ENCODE results near the gene HPSE2. TPM values are rescaled to one million over a fixed set of nuclear protein-coding genes. Genes with fewer than 3 reads are reported as not detected.

HPSE2 gene
- total RNA-seq, 1 donor from 2014 or later: not detected

- peaks cover 10% of the 10 kb centered on the region for H3K36me3 Mint-ChIP-seq (ENCODE audit: low read depth)
- peak overlapping the region; percentile 43 for H3K4me3 Mint-ChIP-seq
- H3K27ac Mint-ChIP-seq (ENCODE audit: unreplicated experiment): no peak overlapping the region
- peak; percentile 12 for DNase-seq (ENCODE audit: low read depth, low spot score)
- peaks cover 98% of the 10 kb centered on the region for H3K27me3 Mint-ChIP-seq (ENCODE audit: low read depth)
- no peaks in the 10 kb centered on the region for H3K9me3 Mint-ChIP-seq
- H3K4me1 Mint-ChIP-seq: peaks cover 36% of the 10 kb centered on the region
- TF ChIP-seq CTCF (conservative IDR thresholded peaks at IDR 0.05): no peak
These were observed 2.0 kb downstream of the HPSE2 start for GRCh38 chr10:99233689-99234037.

GRCh38 chr10:99233000-99233688 lies 2.5 kb downstream of the HPSE2 start:
- TF ChIP-seq CTCF (conservative IDR thresholded peaks at IDR 0.05): no peak
- peaks cover 36% of the 10 kb centered on the region for H3K4me1 Mint-ChIP-seq
- DNase-seq (ENCODE audit: low read depth, low spot score): no peak
- peaks cover 98% of the 10 kb centered on the region for H3K27me3 Mint-ChIP-seq (ENCODE audit: low read depth)
- no peaks in the 10 kb centered on the region for H3K9me3 Mint-ChIP-seq
- H3K36me3 Mint-ChIP-seq (ENCODE audit: low read depth): peaks cover 10% of the 10 kb centered on the region
- H3K4me3 Mint-ChIP-seq: peak overlapping the region; percentile 43
- no peak overlapping the region for H3K27ac Mint-ChIP-seq (ENCODE audit: unreplicated experiment)

GRCh38 chr10:99232360-99232999 lies 3.2 kb downstream of the HPSE2 start:
- Mint-ChIP-seq H3K36me3 (ENCODE audit: low read depth) (peaks cover 10% of the 10 kb centered on the region), H3K4me1 (peaks cover 36% of the 10 kb centered on the region), H3K27me3 (ENCODE audit: low read depth) (peaks cover 98% of the 10 kb centered on the region), H3K4me3 (peak overlapping the region; percentile 43), H3K27ac (ENCODE audit: unreplicated experiment) (no peak overlapping the region), H3K9me3 (no peaks in the 10 kb centered on the region)
- peak; percentile 16 for DNase-seq (ENCODE audit: low read depth, low spot score)
- no peak for TF ChIP-seq CTCF (conservative IDR thresholded peaks at IDR 0.05)

GRCh38 chr10:99224766-99225165 lies 10.9 kb downstream of the HPSE2 start:
- no peak for DNase-seq (ENCODE audit: low read depth, low spot score)
- TF ChIP-seq CTCF (conservative IDR thresholded peaks at IDR 0.05): no peak
- Mint-ChIP-seq H3K27me3 (ENCODE audit: low read depth) (peaks cover 78% of the 10 kb centered on the region), H3K4me3 (no peak overlapping the region), H3K9me3 (no peaks in the 10 kb centered on the region), H3K36me3 (ENCODE audit: low read depth) (no peaks in the 10 kb centered on the region), H3K4me1 (no peaks in the 10 kb centered on the region), H3K27ac (ENCODE audit: unreplicated experiment) (no peak overlapping the region)

GRCh38 chr10:99207340-99207739 lies 28.3 kb downstream of the HPSE2 start:
- TF ChIP-seq CTCF (conservative IDR thresholded peaks at IDR 0.05): no peak
- Mint-ChIP-seq H3K4me1 (no peaks in the 10 kb centered on the region), H3K9me3 (peaks cover 5% of the 10 kb centered on the region), H3K27me3 (ENCODE audit: low read depth) (peaks cover 3% of the 10 kb centered on the region), H3K4me3 (no peak overlapping the region), H3K36me3 (ENCODE audit: low read depth) (no peaks in the 10 kb centered on the region), H3K27ac (ENCODE audit: unreplicated experiment) (no peak overlapping the region)
- no peak for DNase-seq (ENCODE audit: low read depth, low spot score)
